MM.1S (cell line): ENCODE data around the gene PTPN3.

Experiments used
- DNase-seq: peaks from one replicate; pipeline ENCODE4 v3.0.0-alpha.2; 2015
- H2AFZ ChIP-seq: fragments of 300-600 bp; sonication (generic); 2 replicates; pipeline ENCODE4 v1.6.0; 2016; ENCODE audit warnings: antibody characterized with exemption, low read length
- H3F3A ChIP-seq: fragments of 300-600 bp; sonication (generic); 2 replicates; pipeline ENCODE4 v1.6.1; 2016; ENCODE audit warnings: mild to moderate bottlenecking, antibody characterized with exemption, low read length, moderate library complexity, mixed read lengths; ENCODE audit not compliant: insufficient read depth
- H3K27ac ChIP-seq: fragments of 300-600 bp; sonication (generic); 2 replicates; pipeline ENCODE4 v1.5.1; 2016; ENCODE audit warnings: mild to moderate bottlenecking, low read length
- H3K27me3 ChIP-seq: fragments of 300-600 bp; sonication (generic); replicated peaks from 2 replicates; pipeline ENCODE4 v1.6.0; 2016; ENCODE audit warnings: low read length; ENCODE audit not compliant: insufficient read depth
- H3K36me3 ChIP-seq: fragments of 300-600 bp; sonication (generic); replicated peaks from 2 replicates; pipeline ENCODE4 v1.6.1; 2016; ENCODE audit warnings: mild to moderate bottlenecking, low read length, mixed read lengths; ENCODE audit not compliant: insufficient read depth
- H3K4me1 ChIP-seq: fragments of 300-600 bp; sonication (generic); 2 replicates; pipeline ENCODE4 v1.6.1; 2016; ENCODE audit warnings: low read length, mixed read lengths
- H3K4me2 ChIP-seq: fragments of 300-600 bp; sonication (generic); 2 replicates; pipeline ENCODE4 v1.6.0; 2016; ENCODE audit warnings: low read depth, low read length
- H3K4me3 ChIP-seq: fragments of 300-600 bp; sonication (generic); 2 replicates; pipeline ENCODE4 v1.5.1; 2016; ENCODE audit warnings: low read length, mixed read lengths
- H3K79me2 ChIP-seq: fragments of 300-600 bp; sonication (generic); 2 replicates; pipeline ENCODE4 v1.6.1; 2016; ENCODE audit warnings: mixed run types, low read length, mixed read lengths
- H3K9ac ChIP-seq: fragments of 300-600 bp; sonication (generic); 2 replicates; pipeline ENCODE4 v1.6.1; 2016; ENCODE audit warnings: low read length, mixed read lengths
- H3K9me2 ChIP-seq: fragments of 300-600 bp; sonication (generic); replicated peaks from 2 replicates; pipeline ENCODE4 v1.6.1; 2016; ENCODE audit warnings: mild to moderate bottlenecking, low read length, mixed read lengths; ENCODE audit not compliant: insufficient read depth
- H3K9me3 ChIP-seq: fragments of 300-600 bp; sonication (generic); replicated peaks from 2 replicates; pipeline ENCODE4 v1.6.1; 2016; ENCODE audit warnings: mild to moderate bottlenecking, low read length, mixed read lengths; ENCODE audit not compliant: insufficient read depth
- H4K20me1 ChIP-seq: fragments of 300-600 bp; sonication (generic); 2 replicates; pipeline ENCODE4 v1.6.1; 2016; ENCODE audit warnings: mild to moderate bottlenecking, low read length, moderate library complexity, mixed read lengths; ENCODE audit not compliant: insufficient read depth
- CTCF ChIP-seq: fragments of 300-600 bp; sonication (generic); IDR thresholded peaks from 2 replicates; pipeline ENCODE4 v1.5.1; 2016; ENCODE audit warnings: antibody characterized with exemption, low read length, mixed read lengths
- EZH2 ChIP-seq: fragments of 300-600 bp; sonication (generic); optimal IDR thresholded peaks from 2 replicates; pipeline ENCODE3; 2017; ENCODE audit warnings: low read depth, mild to moderate bottlenecking, antibody characterized with exemption, low read length, mixed read lengths
- EZH2phosphoT487 ChIP-seq: fragments of 300-600 bp; sonication (generic); IDR thresholded peaks from 2 replicates; pipeline ENCODE4 v1.6.1; 2018; ENCODE audit warnings: antibody characterized with exemption, low read length

The PTPN3 gene

GRCh38 chr9:109504689-109505088, 6.6 kb upstream of the PTPN3 start:
- Histone ChIP-seq H3K4me2 (no peak overlapping the region), H3K36me3 (no peaks in the 10 kb centered on the region), H4K20me1 (no peaks in the 10 kb centered on the region), H2AFZ (no peak overlapping the region), H3K9me2 (no peaks in the 10 kb centered on the region), H3K79me2 (no peaks in the 10 kb centered on the region), H3F3A (no peaks in the 10 kb centered on the region), H3K9me3 (no peaks in the 10 kb centered on the region), H3K27me3 (no peaks in the 10 kb centered on the region), H3K9ac (no peak overlapping the region), H3K27ac (no peak overlapping the region), H3K4me3 (no peak overlapping the region), H3K4me1 (peaks cover 10% of the 10 kb centered on the region; the same call in 1 of the 2 replicates)
- TF ChIP-seq EZH2 (no peak), CTCF (no peak), EZH2phosphoT487 (no peak)
- DNase-seq, result no peak

- no peak for DNase-seq
These were observed 2.4 kb upstream of the PTPN3 start for GRCh38 chr9:109500421-109500974.

GRCh38 chr9:109499631-109500410, 1.7 kb upstream of the PTPN3 start:
- DNase-seq, result no peak
- Histone ChIP-seq H3F3A (no peaks in the 10 kb centered on the region), H3K27ac (no peak overlapping the region), H3K9ac (no peak overlapping the region), H4K20me1 (no peaks in the 10 kb centered on the region), H3K36me3 (no peaks in the 10 kb centered on the region), H3K4me1 (0 out of 2 replicates have a peak, but pooled peaks cover 4% of the 10 kb centered on the region), H3K9me3 (no peaks in the 10 kb centered on the region), H3K9me2 (no peaks in the 10 kb centered on the region), H2AFZ (no peak overlapping the region), H3K79me2 (0 out of 2 replicates have a peak, but pooled peaks cover 5% of the 10 kb centered on the region), H3K4me2 (no peak overlapping the region), H3K4me3 (no peak overlapping the region), H3K27me3 (peaks cover 10% of the 10 kb centered on the region; the same call in 1 of the 2 replicates)
- TF ChIP-seq CTCF, result no peak
- no peak for TF ChIP-seq EZH2phosphoT487
- TF ChIP-seq EZH2, result no peak

More at GRCh38 chr9:109500421-109500974, 2.4 kb upstream of the PTPN3 start:
- no peak overlapping the region for H2AFZ ChIP-seq
- no peak overlapping the region for H3K4me3 ChIP-seq
- no peaks in the 10 kb centered on the region for H3K36me3 ChIP-seq
- H4K20me1 ChIP-seq, result no peaks in the 10 kb centered on the region
- no peak overlapping the region for H3K27ac ChIP-seq
- H3K9ac ChIP-seq, result no peak overlapping the region
- H3K4me2 ChIP-seq, result no peak overlapping the region
- 0 out of 2 replicates have a peak, but pooled peaks cover 4% of the 10 kb centered on the region for H3K4me1 ChIP-seq
- H3K27me3 ChIP-seq, result peaks cover 10% of the 10 kb centered on the region; the same call in 1 of the 2 replicates
- H3K9me2 ChIP-seq, result no peaks in the 10 kb centered on the region
- H3K79me2 ChIP-seq, result 0 out of 2 replicates have a peak, but pooled peaks cover 5% of the 10 kb centered on the region
- no peaks in the 10 kb centered on the region for H3K9me3 ChIP-seq
- TF ChIP-seq CTCF, result no peak
- no peak for TF ChIP-seq EZH2
- no peak for TF ChIP-seq EZH2phosphoT487
- no peaks in the 10 kb centered on the region for H3F3A ChIP-seq
